Prostate gland (tissue), 2 donors: ENCODE data around the gene NPLOC4. TPM values are rescaled to one million over a fixed set of nuclear protein-coding genes. Genes with fewer than 3 reads are reported as not detected.
"Not testable (repeated sequence)": the region's sequence is repeated elsewhere in the genome, so short reads cannot be mapped to it uniquely, and the experiment has no call there.

ENCODE experiments used
- DNase-seq: peaks from one replicate; pipeline ENCODE4 v3.0.0-alpha.2; 2019; ENCODE audit warnings: low spot score
- H3K27ac ChIP-seq, 2 donors: fragments of 200-600 bp; sonication (generic); 2 replicates each; pipeline ENCODE4 v1.5.1; 2017 to 2019
- H3K27me3 ChIP-seq: fragments of 200-600 bp; sonication (generic); replicated peaks from 2 replicates; pipeline ENCODE4 v1.5.1; 2019; ENCODE audit not compliant: insufficient read depth
- H3K36me3 ChIP-seq, 2 donors: fragments of 200-600 bp; sonication (generic); 1 replicate in 1 of 2; 2 replicates in 1 of 2; pipeline versions ENCODE4 v1.5.1 to v1.8.1; 2017 to 2019
- H3K4me1 ChIP-seq: fragments of 200-600 bp; sonication (generic); replicated peaks from 2 replicates; pipeline ENCODE4 v1.5.1; 2019
- H3K4me3 ChIP-seq, 2 donors: fragments of 200-600 bp; sonication (generic); 2 replicates each; pipeline ENCODE4 v1.5.1; 2017 to 2019
- H3K9me3 ChIP-seq: fragments of 200-600 bp; sonication (generic); 2 replicates; pipeline ENCODE4 v1.5.1; 2017
- CTCF ChIP-seq, 4 experiments: fragments of 200-600 bp in 2 of 4; fragments of 450-650 bp in 2 of 4; sonication (generic) in 2 of 4; IDR thresholded peaks; 1 replicate in 3 of 4; 2 replicates in 1 of 4; pipeline ENCODE4 v1.5.1; 2016 to 2019; ENCODE audit warnings: antibody characterized with exemption in 4 of 4, mild to moderate bottlenecking in 2 of 4, moderate library complexity in 2 of 4
- POLR2A ChIP-seq: fragments of 450-650 bp; IDR thresholded peaks from one replicate; pipeline ENCODE4 v1.6.1; 2016; ENCODE audit warnings: antibody characterized with exemption, mild to moderate bottlenecking
- POLR2AphosphoS5 ChIP-seq: sonication (generic); formaldehyde crosslinking; IDR thresholded peaks from one replicate; pipeline ENCODE4 v1.6.1; 2017; ENCODE audit warnings: antibody characterized with exemption
- WGBS: methylation state at CpG from one replicate; pipeline ENCODE4 v1.1.5; 2018; 5-methylcytosine and 5-hydroxymethylcytosine counted together
- intact Hi-C: fragments of 100-400 bp; cut with DNase I; formaldehyde crosslinking; loops from one replicate; pipeline ENCODE4 v1.14.2; 2022
- total RNA-seq, 2 donors: library from RNA; depleted of rRNA; stranded (reverse); fragments of >200 nt; gene quantifications; one replicate each; pipeline ENCODE4 v1.1.0, GENCODE V29; 2016

Gene NPLOC4
- total RNA-seq, 2 donors from 2014 or later = 40.1 to 84.8 TPM

GRCh38 chr17:81533339-81534141 lies 103.4 kb downstream of the NPLOC4 start:
- H3K27me3 ChIP-seq = peaks cover 4% of the 10 kb centered on the region
- TF ChIP-seq CTCF (IDR thresholded peaks at IDR 0.05) (no peak), POLR2A (no peak), POLR2AphosphoS5 (no peak)

GRCh38 chr17:81532490-81533287 lies 104.2 kb downstream of the NPLOC4 start:
- DNase-seq = no peak
- Histone ChIP-seq H3K27me3 (peaks cover 4% of the 10 kb centered on the region), H3K4me3 (no peak overlapping the region), H3K27ac (no peak overlapping the region), H3K4me1 (no peaks in the 10 kb centered on the region), H3K36me3 (no peaks in the 10 kb centered on the region), H3K9me3 (no peaks in the 10 kb centered on the region)
- WGBS = 92% methylated on average over 11 of the region's 11 CpGs
- intact Hi-C loops = no loop called here
- TF ChIP-seq POLR2AphosphoS5 = no peak

More at GRCh38 chr17:81533339-81534141, 103.4 kb downstream of the NPLOC4 start:
- Histone ChIP-seq H3K4me1 (no peaks in the 10 kb centered on the region), H3K4me3 (no peak overlapping the region), H3K9me3 (no peaks in the 10 kb centered on the region), H3K27ac (no peak overlapping the region), H3K36me3 (no peaks in the 10 kb centered on the region)
- intact Hi-C loops = no loop called here
- WGBS = 66% methylated on average over 20 of the region's 21 CpGs
- DNase-seq = no peak

- H3K9me3 ChIP-seq, H3K4me1 ChIP-seq, H3K27me3 ChIP-seq, DNase-seq, H3K27ac ChIP-seq, H3K36me3 ChIP-seq, H3K4me3 ChIP-seq, intact Hi-C loops: not testable (repeated sequence)
- WGBS = 88% methylated on average over 3 of the region's 3 CpGs
Measured at GRCh38 chr17:81531998-81532404, 104.9 kb downstream of the NPLOC4 start.

GRCh38 chr17:81531013-81531412 lies 105.9 kb downstream of the NPLOC4 start:
- intact Hi-C loops, H3K4me1 ChIP-seq, H3K36me3 ChIP-seq, H3K27ac ChIP-seq, DNase-seq, H3K9me3 ChIP-seq, H3K27me3 ChIP-seq, H3K4me3 ChIP-seq: not testable (repeated sequence)
- 79% methylated on average over 6 of the region's 6 CpGs for WGBS

GRCh38 chr17:81529437-81529803 lies 107.5 kb downstream of the NPLOC4 start:
- DNase-seq = no peak
- no peaks in the 10 kb centered on the region for H3K4me1 ChIP-seq
- H3K27me3 ChIP-seq = no peaks in the 10 kb centered on the region
- H3K36me3 ChIP-seq = no peaks in the 10 kb centered on the region
- TF ChIP-seq CTCF (IDR thresholded peaks at IDR 0.05) = no peak
- no peak for TF ChIP-seq POLR2AphosphoS5
- TF ChIP-seq POLR2A = no peak
- H3K27ac ChIP-seq = no peak overlapping the region
- no peak overlapping the region for H3K4me3 ChIP-seq
- intact Hi-C loops = no loop called here
- WGBS = 91% methylated on average over 6 of the region's 6 CpGs
- H3K9me3 ChIP-seq = no peaks in the 10 kb centered on the region

GRCh38 chr17:81528651-81529436 lies 108.1 kb downstream of the NPLOC4 start:
- intact Hi-C loops = no loop called here
- 78% methylated on average over 48 of the region's 62 CpGs for WGBS

More at GRCh38 chr17:81528651-81529436, 108.1 kb downstream of the NPLOC4 start:
- Histone ChIP-seq H3K27me3 (no peaks in the 10 kb centered on the region), H3K36me3 (no peaks in the 10 kb centered on the region), H3K27ac (no peak overlapping the region), H3K4me3 (no peak overlapping the region), H3K9me3 (no peaks in the 10 kb centered on the region), H3K4me1 (no peaks in the 10 kb centered on the region)
- TF ChIP-seq POLR2A = no peak
- no peak for DNase-seq
